Measurements from ENCODE around the gene LYSMD4. TPM values are rescaled to one million over a fixed set of nuclear protein-coding genes. Genes with fewer than 3 reads are reported as not detected.

The LYSMD4 gene
- total RNA-seq, 1 donor = 9.0 TPM

DNA sequence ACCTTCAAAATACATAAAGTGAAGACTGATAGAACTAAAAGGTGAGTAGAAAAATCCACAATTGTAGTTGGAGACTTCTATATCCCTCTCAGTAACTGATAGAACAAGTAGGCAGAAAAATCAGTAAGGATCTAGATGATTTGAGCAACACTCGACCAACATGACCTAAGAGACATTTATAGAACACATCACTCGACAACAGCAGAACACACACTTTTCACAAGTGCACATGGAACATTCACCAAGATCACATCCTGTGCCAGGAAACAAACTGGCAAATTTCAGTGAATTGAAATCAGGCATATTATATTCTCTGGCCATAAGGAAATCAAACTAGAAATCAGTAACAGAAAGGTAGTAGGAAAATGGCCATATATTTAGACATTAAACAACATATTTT, 37.1 kb downstream of the LYSMD4 start:
- no peak overlapping the region for H3K4me3 ChIP-seq (ENCODE audit: low read depth, low read length)
- DNase-seq (ENCODE audit: low read depth) = no peak
- no peak for TF ChIP-seq CTCF (IDR thresholded peaks at IDR 0.05; ENCODE audit: insufficient read depth, low read length)

DNA sequence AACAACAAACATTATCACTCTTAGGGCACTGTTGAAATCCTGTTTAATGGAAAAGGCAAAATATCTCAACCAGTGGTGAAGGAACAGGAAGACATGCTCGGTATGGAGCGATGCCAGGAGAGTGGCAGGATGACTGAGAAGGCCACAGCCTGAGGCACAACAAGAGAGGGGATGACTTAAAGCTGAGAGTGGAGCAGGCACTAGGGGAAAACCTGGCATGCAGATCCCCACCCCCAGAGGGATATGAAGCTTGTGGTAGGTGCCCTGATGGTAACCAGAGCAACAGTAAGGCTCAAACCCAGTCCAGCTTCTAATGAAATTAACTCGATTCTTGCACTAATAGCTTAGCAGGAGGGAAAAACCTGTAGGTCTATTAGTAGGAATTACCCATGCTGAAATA, 40.4 kb downstream of the LYSMD4 start:
- DNase-seq (ENCODE audit: low read depth) = no peak
- H3K4me3 ChIP-seq (ENCODE audit: low read depth, low read length) = no peak overlapping the region
- TF ChIP-seq CTCF (IDR thresholded peaks at IDR 0.05; ENCODE audit: insufficient read depth, low read length) = no peak

GRCh38 chr15:99686290-99686689, 46.9 kb downstream of the LYSMD4 start:
- no peak overlapping the region for H3K4me3 ChIP-seq (ENCODE audit: low read depth, low read length)
- no peak for TF ChIP-seq CTCF (IDR thresholded peaks at IDR 0.05; ENCODE audit: insufficient read depth, low read length)
- DNase-seq (ENCODE audit: low read depth) = no peak

GRCh38 chr15:99683000-99683670, 50.1 kb downstream of the LYSMD4 start:
- DNase-seq (ENCODE audit: low read depth) = no peak
- no peak for TF ChIP-seq CTCF (IDR thresholded peaks at IDR 0.05; ENCODE audit: insufficient read depth, low read length)
- no peak overlapping the region for H3K4me3 ChIP-seq (ENCODE audit: low read depth, low read length)

DNA sequence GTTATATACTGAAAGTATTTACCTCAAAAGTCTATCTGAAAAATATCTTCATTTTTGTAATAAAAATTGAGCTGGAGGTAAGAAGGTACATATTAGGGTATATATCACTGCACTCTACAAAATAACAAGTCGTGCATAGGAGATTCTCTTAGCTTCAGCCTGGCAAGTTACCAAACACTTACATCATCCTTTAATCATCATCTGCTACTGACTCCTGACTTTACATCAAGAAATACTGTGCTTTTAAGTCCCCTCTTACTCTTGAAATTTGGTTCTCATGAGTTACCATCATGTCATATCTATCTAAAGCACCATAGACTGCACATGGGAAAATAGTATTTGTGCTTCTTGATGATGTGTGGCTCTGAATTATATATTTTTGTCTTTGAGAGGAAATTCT, 50.8 kb downstream of the LYSMD4 start:
- H3K4me3 ChIP-seq (ENCODE audit: low read depth, low read length) = no peak overlapping the region
- TF ChIP-seq CTCF (IDR thresholded peaks at IDR 0.05; ENCODE audit: insufficient read depth, low read length) = no peak
- DNase-seq (ENCODE audit: low read depth) = peak; percentile 84

DNA sequence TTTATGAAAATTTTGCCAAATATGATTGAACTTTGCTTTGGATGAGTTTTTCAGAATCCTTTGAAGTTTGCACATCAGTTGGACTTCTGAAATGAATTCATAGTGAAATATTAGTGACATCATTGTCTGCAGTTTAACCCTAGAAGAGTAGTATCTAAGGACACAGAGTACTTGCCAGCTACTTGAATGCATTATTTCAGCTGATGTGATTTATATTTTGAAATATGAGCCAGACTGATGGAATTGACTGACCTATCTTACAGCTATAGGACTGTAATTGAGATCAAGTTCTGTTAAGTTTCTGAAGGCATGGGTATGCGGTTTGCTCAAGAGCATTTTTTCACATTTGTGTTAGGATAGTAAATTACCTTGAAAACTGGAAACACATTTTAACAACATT, 51.2 kb downstream of the LYSMD4 start:
- no peak overlapping the region for H3K4me3 ChIP-seq (ENCODE audit: low read depth, low read length)
- DNase-seq (ENCODE audit: low read depth) = no peak
- TF ChIP-seq CTCF (IDR thresholded peaks at IDR 0.05; ENCODE audit: insufficient read depth, low read length) = no peak

- no peak for DNase-seq (ENCODE audit: low read depth)
Observed at GRCh38 chr15:99680276-99680675, 53.0 kb downstream of the LYSMD4 start.

More at GRCh38 chr15:99680276-99680675, 53.0 kb downstream of the LYSMD4 start:
- no peak for TF ChIP-seq CTCF (IDR thresholded peaks at IDR 0.05; ENCODE audit: insufficient read depth, low read length)
- H3K4me3 ChIP-seq (ENCODE audit: low read depth, low read length) = no peak overlapping the region
